ENCODE results near the gene CPVL.

The CPVL gene

GRCh38 chr7:29090151-29090805 is 56.1 kb downstream of the CPVL start:
- no peak for DNase-seq

DNA sequence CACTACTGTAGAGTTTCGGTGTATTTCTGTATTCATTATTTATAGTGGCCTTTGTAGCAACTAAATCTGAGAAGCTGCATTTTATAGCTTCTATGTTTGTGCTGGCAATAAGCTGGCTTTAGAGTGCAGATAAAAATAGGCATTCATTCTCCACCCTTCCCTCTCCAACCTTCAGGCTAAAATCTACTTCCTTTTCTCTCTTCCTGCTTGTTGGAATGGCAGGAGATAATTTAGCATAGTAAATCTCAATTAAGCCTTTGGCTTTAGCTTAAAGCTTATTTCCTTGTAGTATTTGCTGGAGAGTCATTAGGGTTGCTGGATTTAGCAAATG is 58.5 kb downstream of the CPVL start:
- no peak for DNase-seq

DNA sequence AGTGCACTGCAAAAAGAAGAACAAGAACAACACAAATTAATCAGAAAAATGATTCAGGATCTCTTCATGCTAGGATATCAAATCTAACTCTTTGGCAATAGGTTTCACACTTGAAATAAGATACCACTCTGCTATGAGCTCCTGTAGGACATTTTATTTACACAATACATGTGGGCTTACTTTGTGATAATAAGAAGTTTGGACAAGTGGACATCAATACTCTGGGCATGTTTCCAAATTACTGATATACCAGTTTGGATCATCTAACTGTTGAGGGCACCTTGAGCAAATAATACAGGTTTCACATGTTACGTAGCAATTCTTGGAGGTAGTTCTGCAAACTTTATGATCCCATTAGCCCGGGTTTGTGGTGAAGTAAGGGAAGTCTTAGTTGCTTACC is 59.8 kb downstream of the CPVL start:
- DNase-seq = no peak

- DNase-seq = no peak
Measured at GRCh38 chr7:29084832-29085231, 61.5 kb downstream of the CPVL start.

DNA sequence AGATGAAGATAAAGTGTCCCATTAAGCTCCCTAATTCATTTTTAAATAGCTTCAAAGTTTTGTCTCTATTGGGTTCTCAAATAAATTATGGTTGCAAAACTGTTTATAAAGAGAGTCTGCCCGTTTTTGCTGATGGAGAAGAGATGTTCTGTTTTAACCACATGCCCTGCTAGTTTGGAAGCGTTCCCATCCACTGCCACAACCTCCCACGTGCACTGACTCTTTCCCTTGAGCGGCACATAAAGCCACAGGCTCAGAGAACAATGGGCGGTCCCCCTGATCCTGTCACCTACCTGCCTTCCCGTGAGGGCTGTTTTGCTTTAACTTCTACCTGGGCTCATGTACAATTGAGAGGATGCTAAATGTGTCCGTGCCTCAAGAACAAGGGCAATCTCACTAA is 65.5 kb downstream of the CPVL start:
- no peak for DNase-seq

- no peak for DNase-seq
Measured at GRCh38 chr7:29078311-29079260, 67.8 kb downstream of the CPVL start.

DNA sequence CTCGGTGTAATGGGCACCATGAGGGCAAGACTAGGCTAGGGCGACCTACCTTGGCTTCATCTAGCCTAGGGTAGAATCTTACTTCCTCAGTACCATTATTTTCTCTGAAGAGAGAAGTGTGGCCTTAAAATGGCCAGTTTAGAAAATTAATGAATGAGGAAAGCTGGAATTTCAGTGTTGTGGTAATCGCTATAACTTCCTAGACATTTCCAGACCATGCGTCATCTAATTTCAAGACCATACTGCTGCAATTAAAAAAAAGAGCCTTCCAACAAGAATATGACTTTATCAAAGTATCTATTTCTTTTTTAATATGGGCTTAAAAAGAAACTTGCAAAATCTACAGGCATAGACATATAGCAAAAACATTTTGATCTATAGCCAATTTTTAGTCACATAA is 68.5 kb downstream of the CPVL start:
- DNase-seq = no peak

- no peak for DNase-seq
Measured at GRCh38 chr7:29077176-29077575, 69.2 kb downstream of the CPVL start.

DNA sequence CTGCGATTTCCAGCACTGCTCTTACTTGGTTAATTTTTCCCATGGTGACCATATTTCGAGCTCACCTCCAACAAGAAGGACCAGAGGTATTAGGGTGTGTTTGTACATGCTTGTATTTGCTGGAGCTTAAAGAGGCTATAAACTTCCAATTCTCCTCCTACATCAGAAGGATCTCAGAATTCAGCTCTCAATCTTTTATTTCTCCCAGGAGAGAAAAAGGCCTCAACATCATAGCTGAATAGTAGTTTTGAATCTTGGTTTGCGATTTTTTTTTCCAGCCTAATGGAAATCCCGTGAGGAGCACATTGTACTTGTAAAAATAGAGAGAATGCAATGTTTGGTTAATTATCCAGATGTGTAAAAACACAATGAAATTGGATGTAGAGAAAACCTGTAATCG is 69.7 kb downstream of the CPVL start:
- DNase-seq = no peak

- no peak for DNase-seq
Measured at GRCh38 chr7:29075606-29076005, 70.7 kb downstream of the CPVL start.

DNA sequence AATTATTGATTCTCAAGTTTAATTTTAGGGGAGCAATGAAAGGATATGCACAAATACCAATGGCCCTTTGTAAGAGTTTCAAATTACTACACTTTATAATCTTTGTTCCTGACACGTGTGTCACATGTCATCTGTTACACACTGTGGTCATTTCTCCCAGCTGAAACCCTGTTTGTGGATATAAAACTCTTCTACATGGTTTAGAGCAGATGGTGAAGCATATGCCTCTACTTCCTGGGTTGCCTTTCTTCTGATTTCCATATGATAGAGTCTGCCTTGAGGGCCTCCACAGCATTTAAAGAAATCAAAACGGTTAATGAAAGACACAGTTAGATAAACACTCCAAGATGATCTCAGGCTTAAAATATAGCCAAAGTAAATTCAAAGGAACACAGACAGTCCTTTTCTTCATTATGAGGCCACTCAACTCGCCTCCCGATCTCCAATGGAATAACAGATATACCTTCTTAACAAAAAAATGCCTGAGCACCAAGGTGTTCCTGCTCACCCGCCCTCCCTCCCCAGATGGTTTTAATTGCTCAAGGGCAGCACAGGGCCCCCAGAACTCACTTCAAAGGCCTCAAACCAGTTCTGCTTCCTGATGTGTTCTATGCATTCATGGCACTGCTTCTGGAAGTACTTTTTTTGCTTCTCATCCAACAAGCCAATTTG is 75.0 kb downstream of the CPVL start:
- no peak for DNase-seq

DNA sequence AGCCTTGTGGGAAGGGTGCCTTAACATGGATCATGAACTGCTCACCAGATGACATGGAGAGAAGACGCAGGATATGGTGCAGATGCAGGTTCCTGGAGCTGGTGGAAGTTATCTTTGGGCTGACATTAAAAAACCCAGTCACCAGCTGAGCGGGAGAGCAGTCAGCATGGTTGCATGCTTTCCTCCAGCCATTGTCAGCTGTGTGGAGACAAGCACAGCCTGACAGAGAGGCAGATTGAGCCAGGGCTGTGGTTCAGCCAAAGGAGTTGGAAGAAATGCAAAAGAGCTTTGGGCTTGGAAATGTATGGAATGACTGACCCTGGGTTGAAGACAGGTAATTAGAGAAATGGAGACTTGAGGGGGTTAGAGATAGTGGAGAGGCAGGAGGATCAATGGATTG is 79.7 kb downstream of the CPVL start:
- DNase-seq = no peak

DNA sequence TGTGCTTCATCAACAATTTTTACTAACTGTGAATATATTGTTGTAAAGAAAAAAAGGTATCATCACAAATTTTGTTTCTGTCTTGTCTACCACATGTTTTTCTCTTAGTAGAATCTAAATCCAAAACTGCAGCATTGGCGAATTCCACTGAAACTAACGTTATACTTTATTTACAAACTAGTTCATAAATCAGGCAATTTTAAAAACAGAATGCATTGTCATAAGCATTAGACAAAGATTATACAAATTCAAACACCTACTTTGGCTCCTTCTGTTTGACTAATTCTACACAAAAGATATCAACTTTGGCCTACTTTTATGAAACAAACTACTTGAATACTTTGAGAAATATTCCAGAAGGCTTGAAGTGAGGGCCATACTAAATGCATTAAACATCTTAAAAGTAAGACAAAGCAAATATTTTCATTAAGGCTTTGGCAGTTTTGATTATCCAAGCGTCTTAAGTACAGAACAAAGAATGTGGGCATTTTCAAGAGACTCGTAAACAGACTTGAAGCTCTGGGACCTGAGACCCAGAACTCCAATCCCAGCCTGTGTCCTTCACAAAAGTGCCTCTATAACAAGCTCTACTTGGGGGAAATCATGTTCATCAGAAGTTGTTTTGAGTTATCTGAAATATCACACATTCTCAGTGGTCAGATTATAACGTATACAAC is 81.0 kb downstream of the CPVL start:
- no peak for DNase-seq

DNA sequence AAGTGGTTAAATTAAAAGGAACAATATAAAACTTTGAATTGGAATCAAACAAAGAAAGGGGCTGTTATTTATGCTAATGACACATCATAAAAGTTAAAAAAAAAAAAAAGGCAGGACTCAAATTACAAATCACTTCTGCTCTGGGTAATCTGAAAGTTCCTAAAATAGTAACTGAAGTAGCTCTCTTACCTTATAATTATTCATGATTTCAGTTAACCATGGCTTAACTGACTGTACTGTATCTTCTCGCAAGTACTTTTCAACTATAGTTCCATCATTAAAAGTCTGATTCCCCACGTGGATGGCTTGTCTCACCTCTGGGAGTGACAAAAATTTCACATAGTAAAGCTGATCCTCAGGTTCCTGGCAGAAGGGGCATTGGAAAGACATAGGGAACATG is 82.5 kb downstream of the CPVL start:
- DNase-seq = no peak

- no peak for DNase-seq
Measured at GRCh38 chr7:29063236-29063635, 83.1 kb downstream of the CPVL start.

- no peak for DNase-seq
Measured at GRCh38 chr7:29053105-29053872, 93.0 kb downstream of the CPVL start.

- DNase-seq = no peak
Measured at GRCh38 chr7:29046978-29047377, 99.4 kb downstream of the CPVL start.

DNA sequence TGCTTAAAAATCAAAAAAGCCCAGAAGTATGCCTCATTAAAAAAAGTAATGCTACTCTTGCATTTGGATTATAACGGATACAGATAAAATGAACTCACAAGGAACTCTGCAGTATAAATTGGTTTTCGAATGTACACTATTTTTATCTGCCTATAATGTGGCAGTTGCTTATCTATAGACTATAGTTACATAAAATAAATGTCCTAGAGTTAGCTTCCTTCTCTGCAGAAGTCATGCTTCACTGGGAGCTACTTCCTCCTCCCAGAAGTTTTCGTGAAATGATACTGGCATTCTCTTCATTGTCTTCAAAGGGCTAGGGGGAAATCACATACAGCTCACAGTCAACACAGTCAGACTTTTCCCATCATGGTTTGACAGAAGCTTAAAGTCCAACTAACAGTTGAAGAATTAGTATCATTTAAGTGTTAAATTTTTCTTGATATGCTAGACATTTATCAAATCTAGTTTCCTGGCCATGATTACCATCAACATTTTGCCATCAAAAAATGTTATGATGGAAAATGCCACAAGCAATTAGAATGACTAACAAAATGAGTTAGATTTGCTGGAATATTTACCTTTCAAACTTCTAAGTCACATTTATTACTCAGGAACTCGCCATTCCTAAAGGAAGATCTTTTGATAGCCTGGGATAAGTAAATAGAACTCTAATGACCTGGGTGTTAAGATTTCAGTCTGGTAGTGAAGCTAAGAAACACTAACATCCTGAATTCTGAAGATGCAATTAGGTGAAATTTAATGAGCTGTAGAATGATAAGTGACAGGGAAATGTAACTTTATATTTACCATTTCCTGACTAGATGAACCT is 100.9 kb downstream of the CPVL start:
- no peak for DNase-seq

DNA sequence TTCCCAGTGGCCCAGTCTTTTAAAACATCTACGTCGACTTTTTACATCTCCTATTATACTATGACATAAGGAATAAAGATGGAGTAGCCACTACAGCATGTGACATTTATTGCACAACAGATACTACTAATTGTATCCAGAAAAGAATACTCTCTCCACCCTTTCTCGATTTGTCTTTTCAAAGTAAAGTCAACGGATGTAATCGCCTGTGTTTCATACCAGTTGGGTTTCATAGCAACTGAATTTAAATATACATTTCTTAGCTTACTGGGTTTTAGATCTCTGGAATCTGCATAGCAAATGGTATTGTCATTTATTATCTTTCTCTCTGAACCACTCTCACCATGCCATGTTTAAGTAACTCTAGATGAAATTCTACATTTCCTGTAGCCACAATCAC is 101.8 kb downstream of the CPVL start:
- DNase-seq = no peak

- no peak for DNase-seq
Measured at GRCh38 chr7:29043576-29043975, 102.8 kb downstream of the CPVL start.

- DNase-seq = no peak
Measured at GRCh38 chr7:29042824-29043231, 103.5 kb downstream of the CPVL start.

DNA sequence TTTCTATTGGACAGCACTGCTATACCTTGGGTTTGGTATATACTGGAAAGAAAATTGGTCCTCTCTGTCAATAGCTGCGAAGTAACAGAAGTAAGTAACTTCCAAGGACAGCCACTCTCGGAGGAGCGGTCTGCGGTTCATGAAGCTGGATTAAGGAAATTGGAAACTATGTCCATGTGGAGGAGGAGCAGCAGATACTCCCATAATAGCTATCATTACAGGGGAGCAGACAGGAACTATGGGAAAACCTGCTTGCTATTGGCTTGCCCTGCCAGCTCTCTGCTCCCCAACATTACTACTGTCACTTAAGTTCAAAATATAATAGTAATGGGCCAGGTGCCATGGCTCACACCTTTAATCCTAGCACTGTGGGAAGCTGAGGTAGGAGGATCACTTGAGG is 104.3 kb downstream of the CPVL start:
- DNase-seq = no peak

Measured in hippocampal formation (tissue), 2 donors.